OCI-LY7 (cell line): ENCODE results near the gene ARRDC5. TPM values are rescaled to one million over a fixed set of nuclear protein-coding genes. Genes with fewer than 3 reads are reported as not detected.

ENCODE experiments used
- BruUV-seq: library from RNA; stranded (reverse); fragments of 400-500 nt; replicated peaks from 2 replicates; lab custom pipeline; 2021; lab: Mats Ljungman, UMichigan
- CTCF ChIA-PET: fragments of 300-600 bp; sonication (Branson Sonifier 250); formaldehyde crosslinking; loops from one replicate; lab custom pipeline; 2022; ENCODE audit warnings: antibody characterized with exemption; ENCODE audit not compliant: unreplicated experiment; lab: Charles Lee
- POLR2A ChIA-PET: fragments of 300-600 bp; sonication (Branson Sonifier 250); formaldehyde crosslinking; loops from one replicate; lab custom pipeline; 2022; ENCODE audit warnings: antibody characterized with exemption; lab: Charles Lee
- DNase-seq: peaks from one replicate; pipeline ENCODE4 v3.0.0-alpha.2; 2015; ENCODE audit warnings: low spot score
- H2AFZ ChIP-seq: fragments of 200-600 bp; sonication (generic), shearing (Covaris generic); 2 replicates; pipeline ENCODE4 v1.6.1; 2014; ENCODE audit warnings: mild to moderate bottlenecking, antibody characterized with exemption, low read length, moderate library complexity
- H3K27ac ChIP-seq: fragments of 200-600 bp; sonication (generic); 2 replicates; pipeline ENCODE4 v1.5.1; 2014; ENCODE audit warnings: mixed run types, low read depth, mild to moderate bottlenecking, moderate library complexity, low read length, inconsistent platforms; ENCODE audit not compliant: poor library complexity, severe bottlenecking
- H3K36me3 ChIP-seq: fragments of 200-600 bp; sonication (generic); 2 replicates; pipeline ENCODE4 v1.6.1; 2014; ENCODE audit warnings: mild to moderate bottlenecking, antibody characterized with exemption, low read length, moderate library complexity, mixed read lengths; ENCODE audit not compliant: insufficient read depth
- H3K4me1 ChIP-seq: fragments of 200-600 bp; sonication (generic); 2 replicates; pipeline ENCODE4 v1.5.1; 2014; ENCODE audit warnings: mild to moderate bottlenecking, low read length; ENCODE audit not compliant: insufficient read depth, poor library complexity, severe bottlenecking
- H3K4me2 ChIP-seq: fragments of 200-600 bp; sonication (generic); 2 replicates; pipeline ENCODE4 v1.6.1; 2014; ENCODE audit warnings: mild to moderate bottlenecking, low read length
- H3K4me3 ChIP-seq: fragments of 200-600 bp; sonication (generic); 2 replicates; pipeline ENCODE4 v1.5.1; 2014; ENCODE audit warnings: mild to moderate bottlenecking, low read depth, low read length; ENCODE audit not compliant: poor library complexity, severe bottlenecking
- H3K79me2 ChIP-seq: fragments of 200-600 bp; sonication (generic); 2 replicates; pipeline ENCODE4 v1.6.1; 2016; ENCODE audit warnings: low read depth, mild to moderate bottlenecking, low read length, moderate library complexity, mixed read lengths; ENCODE audit not compliant: insufficient read depth
- H3K9me2 ChIP-seq: fragments of 200-600 bp; sonication (generic); 2 replicates; pipeline ENCODE4 v1.6.1; 2016; ENCODE audit warnings: mild to moderate bottlenecking, low read length, mixed read lengths; ENCODE audit not compliant: insufficient read depth
- H3K9me3 ChIP-seq: fragments of 200-600 bp; sonication (generic); 2 replicates; pipeline ENCODE4 v1.6.1; 2014; ENCODE audit warnings: mild to moderate bottlenecking, mixed run types, low read length, mixed read lengths
- H4K20me1 ChIP-seq: fragments of 200-600 bp; sonication (generic); 2 replicates; pipeline ENCODE4 v1.6.1; 2014; ENCODE audit warnings: mild to moderate bottlenecking, antibody characterized with exemption, low read length, moderate library complexity, mixed read lengths; ENCODE audit not compliant: insufficient read depth
- EZH2phosphoT487 ChIP-seq: fragments of 200-600 bp; sonication (generic); IDR thresholded peaks from 2 replicates; pipeline ENCODE4 v1.6.1; 2018; ENCODE audit warnings: low read depth, borderline replicate concordance, mild to moderate bottlenecking, mixed run types, antibody characterized with exemption, low read length, moderate library complexity, mixed read lengths
- intact Hi-C: fragments of 100-400 bp; cut with micrococcal nuclease; formaldehyde crosslinking; loops from one replicate; pipeline ENCODE4 v1.10.0; 2022; ENCODE audit not compliant: unreplicated experiment
- total RNA-seq, 2 experiments: library from RNA; depleted of rRNA in 1 of 2; stranded (reverse); fragments of >200 nt in 1 of 2; shearing (Covaris generic) in 1 of 2; gene quantifications; 2 replicates each; pipeline ENCODE4 v1.2.3, GENCODE V29; 2014 to 2022
- TF ChIP-seq, protein P1 (sequence below): fragments of 200-600 bp; sonication (generic); conservative IDR thresholded peaks from 2 replicates; pipeline ENCODE4 v1.5.1; 2014; ENCODE audit warnings: mild to moderate bottlenecking, antibody characterized with exemption, low read length, moderate library complexity, mixed read lengths

ARRDC5 gene
- total RNA-seq, 2 experiments from 2014 or later: not detected

DNA sequence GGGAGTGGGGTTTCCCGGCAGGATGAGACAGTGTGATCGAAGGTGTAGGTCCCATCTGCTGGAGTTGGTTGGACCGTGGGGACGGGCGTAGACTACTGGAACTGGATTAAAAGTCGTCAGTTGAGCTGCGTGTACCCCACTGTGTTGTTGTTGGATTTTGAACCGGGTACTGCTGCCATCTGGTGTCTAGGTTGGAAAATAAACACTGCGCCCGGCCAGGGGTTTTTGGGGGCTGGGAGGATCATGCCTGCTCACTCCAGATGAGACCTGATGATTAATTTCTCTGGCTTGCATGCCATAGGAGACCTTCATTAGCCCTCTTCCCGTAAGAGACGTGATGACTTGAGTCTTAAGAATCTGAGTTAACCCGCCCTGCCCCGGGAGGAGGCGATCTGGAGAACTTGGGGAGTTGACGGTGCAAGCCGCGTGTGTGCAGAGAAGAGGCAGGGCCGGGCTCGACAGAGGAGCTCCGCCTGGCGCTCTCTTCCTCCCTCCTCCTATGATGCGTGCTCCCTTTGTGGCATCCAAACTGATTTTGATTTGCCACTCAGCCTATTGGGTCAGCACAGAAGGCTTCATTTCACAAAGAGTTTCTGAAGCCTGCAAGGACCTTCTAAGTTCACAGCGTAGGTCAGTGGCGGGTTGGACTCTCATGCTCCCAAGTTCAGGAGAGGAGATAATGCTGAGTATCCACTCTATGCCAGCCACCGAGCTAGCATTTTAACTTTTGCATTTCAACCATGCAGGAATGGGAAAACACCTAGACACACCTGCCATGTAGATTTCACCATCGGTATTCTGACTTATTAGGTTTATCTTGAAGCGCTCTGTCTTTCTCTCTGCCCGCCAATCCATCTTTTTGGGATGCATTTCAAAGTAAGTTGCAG is 9.3 kb upstream of the ARRDC5 start:
- CTCF ChIA-PET: interaction anchor here (0.6 to 3.9 kb wide), 4 partner anchors 30 to 102 kb away, joined by 3 to 14 read pairs (median 4); no protein-coding TSS in a partner anchor
- H3K9me2 ChIP-seq: no peaks in the 10 kb centered on the region
- intact Hi-C loops: loop anchor here (1.0 kb wide), 2 partner anchors 40 to 103 kb away; no protein-coding TSS in a partner anchor
- H3K79me2 ChIP-seq: peaks cover 71% of the 10 kb centered on the region
- peak overlapping the region; percentile 80 for H3K27ac ChIP-seq
- no peak overlapping the region for H2AFZ ChIP-seq
- TF ChIP-seq EZH2phosphoT487: no peak
- TF ChIP-seq, protein P1, sequence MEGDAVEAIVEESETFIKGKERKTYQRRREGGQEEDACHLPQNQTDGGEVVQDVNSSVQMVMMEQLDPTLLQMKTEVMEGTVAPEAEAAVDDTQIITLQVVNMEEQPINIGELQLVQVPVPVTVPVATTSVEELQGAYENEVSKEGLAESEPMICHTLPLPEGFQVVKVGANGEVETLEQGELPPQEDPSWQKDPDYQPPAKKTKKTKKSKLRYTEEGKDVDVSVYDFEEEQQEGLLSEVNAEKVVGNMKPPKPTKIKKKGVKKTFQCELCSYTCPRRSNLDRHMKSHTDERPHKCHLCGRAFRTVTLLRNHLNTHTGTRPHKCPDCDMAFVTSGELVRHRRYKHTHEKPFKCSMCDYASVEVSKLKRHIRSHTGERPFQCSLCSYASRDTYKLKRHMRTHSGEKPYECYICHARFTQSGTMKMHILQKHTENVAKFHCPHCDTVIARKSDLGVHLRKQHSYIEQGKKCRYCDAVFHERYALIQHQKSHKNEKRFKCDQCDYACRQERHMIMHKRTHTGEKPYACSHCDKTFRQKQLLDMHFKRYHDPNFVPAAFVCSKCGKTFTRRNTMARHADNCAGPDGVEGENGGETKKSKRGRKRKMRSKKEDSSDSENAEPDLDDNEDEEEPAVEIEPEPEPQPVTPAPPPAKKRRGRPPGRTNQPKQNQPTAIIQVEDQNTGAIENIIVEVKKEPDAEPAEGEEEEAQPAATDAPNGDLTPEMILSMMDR: peak; percentile 84
- peak overlapping the region; percentile 96 for H3K4me2 ChIP-seq
- POLR2A ChIA-PET: interaction anchor here (0.7 to 2.4 kb wide), 5 partner anchors 26 to 102 kb away, joined by 3 to 13 read pairs (median 3); partner anchors contain the start of gene KDM4B
- DNase-seq: peak; percentile 75
- H3K4me3 ChIP-seq: peak overlapping the region; percentile 97
- peaks cover 29% of the 10 kb centered on the region for H3K4me1 ChIP-seq
- H3K36me3 ChIP-seq: peaks cover 68% of the 10 kb centered on the region
- H3K9me3 ChIP-seq: no peaks in the 10 kb centered on the region
- H4K20me1 ChIP-seq: peaks cover 23% of the 10 kb centered on the region
- TSS peak; percentile 36 for BruUV-seq

DNA sequence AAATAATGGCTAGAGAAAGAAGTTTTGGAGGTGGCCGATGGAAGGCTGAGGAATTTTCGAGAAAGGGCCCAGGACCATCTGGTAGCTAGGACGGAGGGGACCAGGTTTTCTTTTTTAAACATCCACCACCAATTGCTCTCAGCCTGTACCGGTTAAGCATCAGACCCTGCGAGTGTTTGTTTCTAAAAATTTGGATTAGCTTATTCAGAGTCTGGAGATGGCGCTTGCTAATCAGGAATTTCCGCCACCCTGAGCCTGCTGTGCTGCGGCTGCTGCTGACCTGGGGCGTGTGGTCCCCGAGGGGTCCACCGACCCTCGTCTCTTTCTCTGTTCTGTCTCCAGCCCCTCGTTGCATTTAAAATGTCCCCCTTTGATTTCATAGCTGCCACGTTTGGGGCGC is 8.6 kb upstream of the ARRDC5 start:
- peak overlapping the region; percentile 80 for H3K27ac ChIP-seq
- intact Hi-C loops: loop anchor here (1.0 kb wide), 2 partner anchors 39 to 102 kb away; no protein-coding TSS in a partner anchor
- H3K9me3 ChIP-seq: no peaks in the 10 kb centered on the region
- peak; percentile 23 for DNase-seq
- H3K9me2 ChIP-seq: no peaks in the 10 kb centered on the region
- no peak overlapping the region for H2AFZ ChIP-seq
- peak overlapping the region; percentile 96 for H3K4me2 ChIP-seq
- TF ChIP-seq EZH2phosphoT487: no peak
- TF ChIP-seq, protein P1: no peak
- POLR2A ChIA-PET: interaction anchor here (0.7 to 2.4 kb wide), 7 partner anchors 26 to 101 kb away, joined by 3 to 13 read pairs (median 3); partner anchors contain the start of gene KDM4B
- H3K36me3 ChIP-seq: peaks cover 61% of the 10 kb centered on the region
- H3K4me3 ChIP-seq: peak overlapping the region; percentile 97
- H3K4me1 ChIP-seq: peaks cover 29% of the 10 kb centered on the region
- no TSS peak for BruUV-seq
- CTCF ChIA-PET: interaction anchor here (0.7 to 3.9 kb wide), 3 partner anchors 36 to 101 kb away, joined by 3 to 14 read pairs (median 3); no protein-coding TSS in a partner anchor
- peaks cover 23% of the 10 kb centered on the region for H4K20me1 ChIP-seq
- H3K79me2 ChIP-seq: peaks cover 64% of the 10 kb centered on the region
